Measurements from ENCODE around the gene DNPH1.

DNPH1 gene

GRCh38 chr6:43180058-43180457 is 49.2 kb downstream of the DNPH1 start:
- DNase-seq = no peak

GRCh38 chr6:43178951-43179830 is 50.1 kb downstream of the DNPH1 start:
- no peak for DNase-seq

DNA sequence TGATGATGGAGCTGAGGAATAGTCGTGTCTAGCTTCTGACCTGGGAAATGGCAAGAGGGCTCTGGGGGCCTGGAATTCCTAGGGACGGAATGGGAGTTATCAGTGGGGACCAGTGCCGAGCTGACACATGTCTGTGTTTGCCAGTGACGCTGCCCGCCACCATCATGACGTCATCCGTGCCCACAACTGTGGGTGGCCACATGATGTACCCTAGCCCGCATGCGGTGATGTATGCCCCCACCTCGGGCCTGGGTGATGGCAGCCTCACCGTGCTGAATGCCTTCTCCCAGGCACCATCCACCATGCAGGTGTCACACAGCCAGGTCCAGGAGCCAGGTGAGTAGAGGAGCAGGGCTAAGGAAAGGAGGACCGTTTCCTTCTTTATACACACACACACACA is 51.1 kb downstream of the DNPH1 start:
- DNase-seq = no peak

- no peak for DNase-seq
Observed at GRCh38 chr6:43176423-43176786, 52.9 kb downstream of the DNPH1 start.

- peak in 1 of 5 donors; percentile 46 for DNase-seq
Observed at GRCh38 chr6:43175676-43176422, 53.4 kb downstream of the DNPH1 start.
